ENCODE measurements around the gene FEZ2.
"Not testable (repeated sequence)": the region's sequence is repeated elsewhere in the genome, so short reads cannot be mapped to it uniquely, and the experiment has no call there.

Gene FEZ2

GRCh38 chr2:36609507-36609906 lies 11.5 kb upstream of the FEZ2 start:
- Histone ChIP-seq H4K12ac (ENCODE audit: low read depth, low read length) (no peak overlapping the region), H3K14ac (ENCODE audit: low read length) (no peak overlapping the region), H3K27me3 (ENCODE audit: insufficient read depth, low read length) (no peaks in the 10 kb centered on the region), H3K79me1 (ENCODE audit: low read length) (peaks cover 4% of the 10 kb centered on the region), H3K79me2 (ENCODE audit: control insufficient read depth, insufficient read depth, low read length, poor library complexity) (no peaks in the 10 kb centered on the region), H2AK5ac (ENCODE audit: low read length) (no peak overlapping the region), H3K4me1 (ENCODE audit: control insufficient read depth in 1 of 2, insufficient read depth in 2 of 2, low read length in 2 of 2) (peaks cover 0 to 3% of the 10 kb centered on the region in 2 experiments), H3K4me3 (ENCODE audit: low read depth, low read length) (no peak overlapping the region), H2AFZ (ENCODE audit: insufficient read depth, low read length, poor library complexity) (no peak overlapping the region), H3K27ac (ENCODE audit: low read depth, low read length) (no peak overlapping the region), H2BK120ac (ENCODE audit: insufficient read depth, low read length, poor library complexity) (no peak overlapping the region), H3K23ac (ENCODE audit: low read length) (no peak overlapping the region), H3K4ac (ENCODE audit: low read depth, low read length) (no peak overlapping the region), H3K36me3 (ENCODE audit: control insufficient read depth in 1 of 2, insufficient read depth in 2 of 2, low read length in 2 of 2) (no peaks in the 10 kb centered on the region), H4K91ac (ENCODE audit: low read depth, low read length) (no peak overlapping the region), H2BK5ac (ENCODE audit: low read depth, low read length, poor library complexity) (no peak overlapping the region), H3K4me2 (ENCODE audit: low read length) (no peak overlapping the region), H2BK12ac (ENCODE audit: low read length) (no peak overlapping the region), H4K8ac (ENCODE audit: low read depth, low read length) (no peak overlapping the region), H3K18ac (ENCODE audit: low read length) (no peak overlapping the region), H3K9ac (ENCODE audit: low read length) (no peak overlapping the region), H3K9me3 (ENCODE audit: insufficient read depth, low read depth, low read length) (no peaks in the 10 kb centered on the region)
- no peak for DNase-seq
- no CpG with 5 or more reads among the region's 1 CpG for WGBS (ENCODE audit: extremely low coverage, insufficient coverage, insufficient read length)

GRCh38 chr2:36607947-36608346 lies 10.0 kb upstream of the FEZ2 start:
- no peaks in the 10 kb centered on the region for H3K36me3 ChIP-seq (ENCODE audit: control insufficient read depth in 1 of 2, insufficient read depth in 2 of 2, low read length in 2 of 2)
- H3K79me2 ChIP-seq (ENCODE audit: control insufficient read depth, insufficient read depth, low read length, poor library complexity): no peaks in the 10 kb centered on the region
- no peak overlapping the region for H3K14ac ChIP-seq (ENCODE audit: low read length)
- H2BK12ac ChIP-seq (ENCODE audit: low read length): no peak overlapping the region
- no peaks in the 10 kb centered on the region for H3K4me1 ChIP-seq (ENCODE audit: control insufficient read depth in 1 of 2, insufficient read depth in 2 of 2, low read length in 2 of 2)
- no peak overlapping the region for H3K9ac ChIP-seq (ENCODE audit: low read length)
- H3K27me3 ChIP-seq (ENCODE audit: insufficient read depth, low read length): no peaks in the 10 kb centered on the region
- no peak overlapping the region for H3K4ac ChIP-seq (ENCODE audit: low read depth, low read length)
- no peak overlapping the region for H3K27ac ChIP-seq (ENCODE audit: low read depth, low read length)
- no peak overlapping the region for H2AFZ ChIP-seq (ENCODE audit: insufficient read depth, low read length, poor library complexity)
- no peak overlapping the region for H2BK120ac ChIP-seq (ENCODE audit: insufficient read depth, low read length, poor library complexity)
- H2BK5ac ChIP-seq (ENCODE audit: low read depth, low read length, poor library complexity): no peak overlapping the region
- H3K4me3 ChIP-seq (ENCODE audit: low read depth, low read length): no peak overlapping the region
- H3K23ac ChIP-seq (ENCODE audit: low read length): no peak overlapping the region
- no peak overlapping the region for H4K8ac ChIP-seq (ENCODE audit: low read depth, low read length)
- no peak overlapping the region for H2AK5ac ChIP-seq (ENCODE audit: low read length)
- H3K9me3 ChIP-seq (ENCODE audit: insufficient read depth, low read depth, low read length): no peaks in the 10 kb centered on the region
- no peak overlapping the region for H3K4me2 ChIP-seq (ENCODE audit: low read length)
- no peak for DNase-seq
- no peaks in the 10 kb centered on the region for H3K79me1 ChIP-seq (ENCODE audit: low read length)
- H4K12ac ChIP-seq (ENCODE audit: low read depth, low read length): no peak overlapping the region
- H3K18ac ChIP-seq (ENCODE audit: low read length): no peak overlapping the region
- no peak overlapping the region for H4K91ac ChIP-seq (ENCODE audit: low read depth, low read length)
- no CpG with 5 or more reads among the region's 3 CpGs for WGBS (ENCODE audit: extremely low coverage, insufficient coverage, insufficient read length)

DNA sequence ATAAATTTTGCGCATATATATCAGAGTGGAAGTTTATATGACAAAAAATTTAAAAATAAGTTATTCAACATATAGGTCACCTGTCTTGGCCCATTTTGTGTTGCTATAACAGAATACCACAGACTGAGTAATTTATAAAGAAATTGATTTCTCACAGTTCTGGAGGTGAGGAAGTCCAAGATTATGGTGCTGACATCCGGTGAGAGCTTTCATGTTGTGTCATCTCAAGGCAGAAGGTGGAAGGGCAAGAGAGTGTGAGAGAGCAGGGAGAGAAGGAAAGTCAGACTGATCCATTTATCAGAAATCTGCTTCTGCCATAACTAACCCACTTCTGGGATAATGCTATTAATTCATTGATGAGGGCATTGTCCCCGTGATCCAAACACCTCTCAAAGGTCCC lies 9.0 kb upstream of the FEZ2 start:
- Histone ChIP-seq H2AK5ac (ENCODE audit: low read length) (no peak overlapping the region), H3K14ac (ENCODE audit: low read length) (no peak overlapping the region), H2AFZ (ENCODE audit: insufficient read depth, low read length, poor library complexity) (no peak overlapping the region), H4K12ac (ENCODE audit: low read depth, low read length) (no peak overlapping the region), H2BK12ac (ENCODE audit: low read length) (no peak overlapping the region), H3K23ac (ENCODE audit: low read length) (no peak overlapping the region), H3K18ac (ENCODE audit: low read length) (no peak overlapping the region), H3K4me3 (ENCODE audit: low read depth, low read length) (no peak overlapping the region), H3K4me1 (ENCODE audit: control insufficient read depth in 1 of 2, insufficient read depth in 2 of 2, low read length in 2 of 2) (no peaks in the 10 kb centered on the region), H3K79me2 (ENCODE audit: control insufficient read depth, insufficient read depth, low read length, poor library complexity) (no peaks in the 10 kb centered on the region), H3K27me3 (ENCODE audit: insufficient read depth, low read length) (no peaks in the 10 kb centered on the region), H3K79me1 (ENCODE audit: low read length) (no peaks in the 10 kb centered on the region), H2BK120ac (ENCODE audit: insufficient read depth, low read length, poor library complexity) (no peak overlapping the region), H3K4ac (ENCODE audit: low read depth, low read length) (no peak overlapping the region), H2BK5ac (ENCODE audit: low read depth, low read length, poor library complexity) (no peak overlapping the region), H3K4me2 (ENCODE audit: low read length) (no peak overlapping the region), H3K36me3 (ENCODE audit: control insufficient read depth in 1 of 2, insufficient read depth in 2 of 2, low read length in 2 of 2) (no peaks in the 10 kb centered on the region), H4K8ac (ENCODE audit: low read depth, low read length) (no peak overlapping the region), H4K91ac (ENCODE audit: low read depth, low read length) (no peak overlapping the region), H3K9me3 (ENCODE audit: insufficient read depth, low read depth, low read length) (no peaks in the 10 kb centered on the region), H3K27ac (ENCODE audit: low read depth, low read length) (no peak overlapping the region), H3K9ac (ENCODE audit: low read length) (no peak overlapping the region)
- no peak for DNase-seq
- no CpG with 5 or more reads among the region's 3 CpGs for WGBS (ENCODE audit: extremely low coverage, insufficient coverage, insufficient read length)

DNA sequence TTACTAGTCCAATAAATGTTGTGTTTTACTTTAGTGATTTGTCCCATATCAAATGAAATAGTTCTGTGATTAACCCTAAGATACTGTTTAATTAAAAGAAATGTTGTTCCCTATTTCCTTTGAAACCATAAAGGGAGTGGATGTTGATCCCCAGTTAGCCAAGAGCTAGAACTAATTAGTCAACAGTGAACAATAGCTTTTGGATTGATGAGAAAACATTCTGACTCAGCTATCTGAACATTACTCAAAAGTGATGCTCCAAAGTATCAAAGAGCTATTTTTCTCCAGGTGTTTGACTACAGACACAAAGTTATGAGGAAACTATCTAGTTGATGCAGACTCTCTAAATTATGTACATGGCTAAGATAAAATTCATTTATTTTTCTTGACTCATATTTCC lies 7.3 kb upstream of the FEZ2 start:
- no peak overlapping the region for H3K18ac ChIP-seq (ENCODE audit: low read length)
- H3K4me2 ChIP-seq (ENCODE audit: low read length): no peak overlapping the region
- no peak overlapping the region for H3K23ac ChIP-seq (ENCODE audit: low read length)
- H2BK12ac ChIP-seq (ENCODE audit: low read length): no peak overlapping the region
- H3K27me3 ChIP-seq (ENCODE audit: insufficient read depth, low read length): no peaks in the 10 kb centered on the region
- peaks cover 0 to 3% of the 10 kb centered on the region in 2 experiments for H3K4me1 ChIP-seq (ENCODE audit: control insufficient read depth in 1 of 2, insufficient read depth in 2 of 2, low read length in 2 of 2)
- DNase-seq: no peak
- no peak overlapping the region for H4K12ac ChIP-seq (ENCODE audit: low read depth, low read length)
- H2BK5ac ChIP-seq (ENCODE audit: low read depth, low read length, poor library complexity): no peak overlapping the region
- H2AFZ ChIP-seq (ENCODE audit: insufficient read depth, low read length, poor library complexity): no peak overlapping the region
- H3K36me3 ChIP-seq (ENCODE audit: control insufficient read depth in 1 of 2, insufficient read depth in 2 of 2, low read length in 2 of 2): no peaks in the 10 kb centered on the region
- H3K4me3 ChIP-seq (ENCODE audit: low read depth, low read length): no peak overlapping the region
- H3K27ac ChIP-seq (ENCODE audit: low read depth, low read length): no peak overlapping the region
- H3K14ac ChIP-seq (ENCODE audit: low read length): no peak overlapping the region
- no peak overlapping the region for H4K8ac ChIP-seq (ENCODE audit: low read depth, low read length)
- no peak overlapping the region for H2AK5ac ChIP-seq (ENCODE audit: low read length)
- H3K9me3 ChIP-seq (ENCODE audit: insufficient read depth, low read depth, low read length): no peaks in the 10 kb centered on the region
- H3K9ac ChIP-seq (ENCODE audit: low read length): no peak overlapping the region
- H4K91ac ChIP-seq (ENCODE audit: low read depth, low read length): no peak overlapping the region
- no peak overlapping the region for H2BK120ac ChIP-seq (ENCODE audit: insufficient read depth, low read length, poor library complexity)
- no peaks in the 10 kb centered on the region for H3K79me1 ChIP-seq (ENCODE audit: low read length)
- H3K4ac ChIP-seq (ENCODE audit: low read depth, low read length): no peak overlapping the region
- no peaks in the 10 kb centered on the region for H3K79me2 ChIP-seq (ENCODE audit: control insufficient read depth, insufficient read depth, low read length, poor library complexity)

DNA sequence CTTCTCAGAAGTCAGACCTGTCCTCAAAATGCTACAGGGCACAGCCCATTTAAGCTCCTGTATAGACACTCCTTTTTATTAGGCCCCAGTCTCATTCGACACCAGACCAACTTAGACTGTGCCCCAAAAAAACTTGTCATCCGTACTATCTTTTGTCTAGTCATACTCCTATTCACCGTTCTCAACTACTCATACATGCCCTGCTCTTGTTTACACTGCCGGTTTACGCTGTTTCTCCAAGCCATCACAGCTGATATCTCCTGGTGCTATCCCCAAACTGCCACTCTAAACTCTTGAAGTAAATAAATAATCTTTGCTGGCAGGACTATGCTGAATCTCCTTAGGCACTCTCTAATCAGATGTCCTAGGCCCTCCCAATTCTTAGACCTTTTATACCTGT lies 5.7 kb upstream of the FEZ2 start:
- not testable (repeated sequence) for H3K18ac ChIP-seq (ENCODE audit: low read length); H3K79me1 ChIP-seq (ENCODE audit: low read length); DNase-seq; H3K4me1 ChIP-seq (ENCODE audit: control insufficient read depth in 1 of 2, insufficient read depth in 2 of 2, low read length in 2 of 2); H3K27me3 ChIP-seq (ENCODE audit: insufficient read depth, low read length); H2BK12ac ChIP-seq (ENCODE audit: low read length); H3K27ac ChIP-seq (ENCODE audit: low read depth, low read length); H2BK5ac ChIP-seq (ENCODE audit: low read depth, low read length, poor library complexity); H3K4me2 ChIP-seq (ENCODE audit: low read length); H2AK5ac ChIP-seq (ENCODE audit: low read length); H3K4ac ChIP-seq (ENCODE audit: low read depth, low read length); H3K36me3 ChIP-seq (ENCODE audit: control insufficient read depth in 1 of 2, insufficient read depth in 2 of 2, low read length in 2 of 2); H3K9ac ChIP-seq (ENCODE audit: low read length); H2AFZ ChIP-seq (ENCODE audit: insufficient read depth, low read length, poor library complexity); H3K14ac ChIP-seq (ENCODE audit: low read length); H4K91ac ChIP-seq (ENCODE audit: low read depth, low read length); H4K12ac ChIP-seq (ENCODE audit: low read depth, low read length); H3K79me2 ChIP-seq (ENCODE audit: control insufficient read depth, insufficient read depth, low read length, poor library complexity); H3K9me3 ChIP-seq (ENCODE audit: insufficient read depth, low read depth, low read length); H4K8ac ChIP-seq (ENCODE audit: low read depth, low read length); H3K4me3 ChIP-seq (ENCODE audit: low read depth, low read length); H2BK120ac ChIP-seq (ENCODE audit: insufficient read depth, low read length, poor library complexity); H3K23ac ChIP-seq (ENCODE audit: low read length)
- no CpG with 5 or more reads among the region's 5 CpGs for WGBS (ENCODE audit: extremely low coverage, insufficient coverage, insufficient read length)
